ENCODE results near the gene NKAIN2.

DNA sequence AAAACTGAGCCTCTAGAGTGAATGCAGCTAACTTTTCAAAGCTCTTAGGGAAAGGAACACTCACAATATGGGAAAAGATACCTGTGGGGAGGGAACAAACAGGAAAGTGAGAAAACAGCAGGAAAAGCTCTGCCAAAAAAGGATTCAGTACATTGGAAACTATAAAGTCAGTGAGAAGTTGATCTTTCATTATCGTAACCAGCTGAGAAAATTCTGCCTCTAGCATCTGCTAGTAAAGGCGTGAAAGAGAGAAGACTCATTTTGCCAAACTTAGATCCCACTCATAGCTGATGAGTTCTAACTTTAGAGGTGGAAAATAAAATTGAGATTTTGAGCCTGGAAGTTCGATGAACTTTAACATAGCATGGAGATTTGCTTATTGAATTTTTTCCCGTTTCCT, 836.8 kb downstream of the NKAIN2 start:
- TF ChIP-seq, protein P1, sequence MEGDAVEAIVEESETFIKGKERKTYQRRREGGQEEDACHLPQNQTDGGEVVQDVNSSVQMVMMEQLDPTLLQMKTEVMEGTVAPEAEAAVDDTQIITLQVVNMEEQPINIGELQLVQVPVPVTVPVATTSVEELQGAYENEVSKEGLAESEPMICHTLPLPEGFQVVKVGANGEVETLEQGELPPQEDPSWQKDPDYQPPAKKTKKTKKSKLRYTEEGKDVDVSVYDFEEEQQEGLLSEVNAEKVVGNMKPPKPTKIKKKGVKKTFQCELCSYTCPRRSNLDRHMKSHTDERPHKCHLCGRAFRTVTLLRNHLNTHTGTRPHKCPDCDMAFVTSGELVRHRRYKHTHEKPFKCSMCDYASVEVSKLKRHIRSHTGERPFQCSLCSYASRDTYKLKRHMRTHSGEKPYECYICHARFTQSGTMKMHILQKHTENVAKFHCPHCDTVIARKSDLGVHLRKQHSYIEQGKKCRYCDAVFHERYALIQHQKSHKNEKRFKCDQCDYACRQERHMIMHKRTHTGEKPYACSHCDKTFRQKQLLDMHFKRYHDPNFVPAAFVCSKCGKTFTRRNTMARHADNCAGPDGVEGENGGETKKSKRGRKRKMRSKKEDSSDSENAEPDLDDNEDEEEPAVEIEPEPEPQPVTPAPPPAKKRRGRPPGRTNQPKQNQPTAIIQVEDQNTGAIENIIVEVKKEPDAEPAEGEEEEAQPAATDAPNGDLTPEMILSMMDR (IDR thresholded peaks at IDR 0.05 in 2 of 3, conservative IDR thresholded peaks at IDR 0.05 in 1 of 3; ENCODE audit: insufficient read depth in 2 of 3, low read depth in 1 of 3, low read length in 3 of 3), result no peak
- TF ChIP-seq JUND (IDR thresholded peaks at IDR 0.05; ENCODE audit: borderline replicate concordance, low read depth, low read length) (no peak), JUND (tag; IDR thresholded peaks at IDR 0.05; ENCODE audit: borderline replicate concordance, low read depth, low read length) (no peak), KAT8 (IDR thresholded peaks at IDR 0.05; ENCODE audit: low read depth) (no peak), ZFP36 (IDR thresholded peaks at IDR 0.05; ENCODE audit: low read depth, low read length, partially characterized antibody) (no peak), POLR2AphosphoS5 (IDR thresholded peaks at IDR 0.05; ENCODE audit: control insufficient read depth, insufficient read depth, low read depth, low read length) (no peak), THRAP3 (IDR thresholded peaks at IDR 0.05; ENCODE audit: borderline replicate concordance) (no peak), KAT7 (CRISPR knock-in tag; IDR thresholded peaks at IDR 0.05; ENCODE audit: borderline replicate concordance) (no peak), HSF4 (CRISPR knock-in tag; IDR thresholded peaks at IDR 0.05; ENCODE audit: borderline replicate concordance) (no peak), ZNF239 (CRISPR knock-in tag; IDR thresholded peaks at IDR 0.05) (no peak)
- TF ChIP-seq, protein P2, sequence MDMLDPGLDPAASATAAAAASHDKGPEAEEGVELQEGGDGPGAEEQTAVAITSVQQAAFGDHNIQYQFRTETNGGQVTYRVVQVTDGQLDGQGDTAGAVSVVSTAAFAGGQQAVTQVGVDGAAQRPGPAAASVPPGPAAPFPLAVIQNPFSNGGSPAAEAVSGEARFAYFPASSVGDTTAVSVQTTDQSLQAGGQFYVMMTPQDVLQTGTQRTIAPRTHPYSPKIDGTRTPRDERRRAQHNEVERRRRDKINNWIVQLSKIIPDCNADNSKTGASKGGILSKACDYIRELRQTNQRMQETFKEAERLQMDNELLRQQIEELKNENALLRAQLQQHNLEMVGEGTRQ (CRISPR knock-in tag; IDR thresholded peaks at IDR 0.05), result no peak
- TF ChIP-seq, protein P3, sequence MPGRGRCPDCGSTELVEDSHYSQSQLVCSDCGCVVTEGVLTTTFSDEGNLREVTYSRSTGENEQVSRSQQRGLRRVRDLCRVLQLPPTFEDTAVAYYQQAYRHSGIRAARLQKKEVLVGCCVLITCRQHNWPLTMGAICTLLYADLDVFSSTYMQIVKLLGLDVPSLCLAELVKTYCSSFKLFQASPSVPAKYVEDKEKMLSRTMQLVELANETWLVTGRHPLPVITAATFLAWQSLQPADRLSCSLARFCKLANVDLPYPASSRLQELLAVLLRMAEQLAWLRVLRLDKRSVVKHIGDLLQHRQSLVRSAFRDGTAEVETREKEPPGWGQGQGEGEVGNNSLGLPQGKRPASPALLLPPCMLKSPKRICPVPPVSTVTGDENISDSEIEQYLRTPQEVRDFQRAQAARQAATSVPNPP (IDR thresholded peaks at IDR 0.05; ENCODE audit: borderline replicate concordance, insufficient read depth, insufficient read length), result no peak
